ENCODE measurements around the gene EIF2B2. TPM values are rescaled to one million over a fixed set of nuclear protein-coding genes. Genes with fewer than 3 reads are reported as not detected.

Gene EIF2B2
- total and polyA plus RNA-seq, 5 experiments from 2014 or later: 14.1 to 36.7 (median 26.7) TPM

DNA sequence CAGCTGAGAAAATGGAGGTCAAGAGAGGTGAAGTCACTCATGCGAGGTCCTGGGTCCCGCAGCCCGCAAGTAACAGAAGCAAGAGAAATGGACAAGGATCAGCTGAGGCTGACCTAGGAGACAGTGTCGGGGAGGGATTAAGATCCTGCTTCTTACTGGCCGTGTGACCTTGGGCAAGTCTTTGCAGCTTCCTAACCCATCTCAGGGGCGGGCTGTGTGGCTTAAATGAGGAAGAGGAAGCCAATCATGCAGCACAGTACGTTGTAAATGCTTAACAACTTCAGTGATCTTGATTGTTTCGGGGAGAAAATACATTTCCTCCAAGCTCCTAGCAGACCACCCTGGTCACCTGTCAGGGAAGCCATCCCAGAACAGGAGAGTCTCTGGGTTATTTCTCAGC lies 40.2 kb upstream of the EIF2B2 start:
- DNase-seq (no peak), ATAC-seq (no peak)
- POLR2A ChIA-PET: interaction anchor here (1.7 kb wide), 1 partner anchor 19 kb away, joined by 3 read pairs; no protein-coding TSS in a partner anchor
- Mint-ChIP-seq H3K9me3 (no peaks in the 10 kb centered on the region), H3K36me3 (no peaks in the 10 kb centered on the region), H3K4me1 (peaks cover 0 to 16% (median 3%) of the 10 kb centered on the region in 4 donors), H3K27me3 (peaks cover 0 to 3% (median 0%) of the 10 kb centered on the region in 5 donors), H3K27ac (no peak overlapping the region), H3K4me3 (no peak overlapping the region)

DNA sequence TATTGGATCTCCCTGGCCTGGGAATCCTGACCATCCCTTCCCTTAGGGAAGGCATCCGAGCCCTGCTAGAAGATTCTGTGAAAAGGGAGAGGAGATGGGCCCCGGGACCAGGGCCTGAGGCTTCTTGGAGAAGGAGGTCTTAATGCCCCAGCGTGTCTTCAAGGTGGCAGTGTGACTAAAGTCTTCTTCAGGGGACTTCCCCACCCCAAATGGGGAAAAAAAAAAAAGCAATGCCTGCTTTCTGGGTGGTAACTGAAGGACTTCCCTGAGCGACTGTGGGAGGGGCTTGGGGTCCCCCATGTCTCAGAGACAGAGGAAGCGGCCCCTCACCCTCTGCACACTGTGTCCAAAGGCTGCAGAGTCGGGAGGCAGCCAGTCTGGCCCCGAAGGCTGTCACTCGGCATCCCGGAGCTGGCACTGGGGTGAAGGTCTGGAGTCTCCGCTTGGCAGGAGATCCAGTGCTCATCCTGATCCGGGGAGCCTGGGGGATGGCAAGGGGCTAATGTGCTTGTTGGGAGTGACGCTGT lies 39.5 kb upstream of the EIF2B2 start:
- Mint-ChIP-seq H3K9me3 (no peaks in the 10 kb centered on the region), H3K4me3 (no peak overlapping the region), H3K27ac (peak overlapping the region in 1 of 10 donors; percentile 12), H3K4me1 (peaks cover 0 to 16% (median 3%) of the 10 kb centered on the region in 4 donors), H3K27me3 (peaks cover 0 to 3% (median 0%) of the 10 kb centered on the region in 5 donors), H3K36me3 (no peaks in the 10 kb centered on the region)
- no peak for ATAC-seq
- DNase-seq: no peak
- POLR2A ChIA-PET: no interaction called here

DNA sequence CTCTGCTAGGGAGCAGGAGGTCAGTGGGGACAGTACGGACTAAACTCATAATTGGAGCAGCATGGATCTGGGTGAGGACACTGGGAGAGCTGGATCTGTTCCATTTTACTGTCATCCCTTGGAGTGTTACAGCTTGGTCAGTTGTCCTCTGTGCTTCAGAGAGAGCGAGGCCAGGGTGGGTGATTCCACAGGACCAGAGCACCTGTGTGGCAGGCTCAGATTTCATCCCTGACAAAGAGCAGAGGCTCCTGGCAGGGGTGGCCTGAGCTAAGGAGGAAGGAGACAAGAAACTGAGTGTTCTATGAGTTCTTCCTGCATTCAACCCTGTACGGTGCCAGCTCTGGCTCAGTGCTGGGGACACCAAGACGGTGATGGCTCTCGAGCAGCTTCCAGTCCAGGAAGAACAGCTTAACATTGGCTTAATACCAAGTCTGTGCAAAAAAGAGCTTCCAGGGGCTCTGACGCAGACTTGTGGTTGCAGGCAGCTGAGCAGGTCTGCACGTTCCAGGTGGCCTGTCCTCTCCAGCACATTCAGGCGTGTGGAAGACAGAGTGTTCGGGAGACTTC lies 38.9 kb upstream of the EIF2B2 start:
- POLR2A ChIA-PET: no interaction called here
- Mint-ChIP-seq H3K4me3 (no peak overlapping the region), H3K9me3 (no peaks in the 10 kb centered on the region), H3K36me3 (no peaks in the 10 kb centered on the region), H3K4me1 (peaks cover 0 to 16% (median 3%) of the 10 kb centered on the region in 4 donors), H3K27ac (peak overlapping the region in 6 of 10 donors; percentile 12 to 60 (median 44)), H3K27me3 (peaks cover 0 to 3% (median 0%) of the 10 kb centered on the region in 5 donors)
- ATAC-seq: peak in 1 of 2 donors; percentile 56
- no peak for DNase-seq

DNA sequence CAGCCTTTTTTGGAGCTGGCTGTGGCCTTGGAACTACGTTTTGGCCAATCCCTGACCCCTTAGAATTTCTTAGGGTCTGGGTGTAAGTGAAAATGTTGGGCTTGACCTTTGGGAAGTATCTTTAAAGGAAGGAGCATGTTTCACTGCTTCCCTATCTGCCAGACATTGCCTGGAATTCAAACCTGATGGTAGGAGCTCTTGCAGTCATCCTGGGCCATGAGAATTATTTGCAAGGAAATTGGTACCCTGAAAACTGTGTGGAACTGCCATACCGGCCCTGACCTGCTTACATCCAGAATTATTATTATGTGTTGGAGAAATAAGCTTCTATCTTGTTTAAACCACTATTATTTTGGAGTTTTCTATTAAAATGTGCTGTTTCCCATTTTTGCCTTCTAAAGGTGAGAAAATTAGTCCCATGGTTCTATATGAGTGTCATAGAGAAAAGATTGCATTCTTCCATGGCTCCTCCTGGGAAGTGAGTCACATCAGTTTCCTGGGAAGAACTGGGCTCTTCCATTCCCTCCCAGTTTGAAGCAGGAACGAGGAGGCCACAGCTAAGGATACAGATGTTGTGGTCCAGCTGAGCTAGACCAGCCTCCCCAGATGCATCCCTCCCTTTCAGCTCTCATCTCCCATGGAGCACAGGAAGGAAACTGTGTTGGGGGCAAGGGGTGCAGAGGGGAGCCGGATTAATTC lies 37.8 kb upstream of the EIF2B2 start:
- Mint-ChIP-seq H3K36me3 (no peaks in the 10 kb centered on the region), H3K4me1 (peaks cover 0 to 16% (median 3%) of the 10 kb centered on the region in 4 donors), H3K27ac (no peak overlapping the region), H3K27me3 (peaks cover 0 to 3% (median 0%) of the 10 kb centered on the region in 5 donors), H3K9me3 (no peaks in the 10 kb centered on the region), H3K4me3 (no peak overlapping the region)
- POLR2A ChIA-PET: no interaction called here
- DNase-seq (peak in 1 of 10 donors; percentile 24), ATAC-seq (no peak)

DNA sequence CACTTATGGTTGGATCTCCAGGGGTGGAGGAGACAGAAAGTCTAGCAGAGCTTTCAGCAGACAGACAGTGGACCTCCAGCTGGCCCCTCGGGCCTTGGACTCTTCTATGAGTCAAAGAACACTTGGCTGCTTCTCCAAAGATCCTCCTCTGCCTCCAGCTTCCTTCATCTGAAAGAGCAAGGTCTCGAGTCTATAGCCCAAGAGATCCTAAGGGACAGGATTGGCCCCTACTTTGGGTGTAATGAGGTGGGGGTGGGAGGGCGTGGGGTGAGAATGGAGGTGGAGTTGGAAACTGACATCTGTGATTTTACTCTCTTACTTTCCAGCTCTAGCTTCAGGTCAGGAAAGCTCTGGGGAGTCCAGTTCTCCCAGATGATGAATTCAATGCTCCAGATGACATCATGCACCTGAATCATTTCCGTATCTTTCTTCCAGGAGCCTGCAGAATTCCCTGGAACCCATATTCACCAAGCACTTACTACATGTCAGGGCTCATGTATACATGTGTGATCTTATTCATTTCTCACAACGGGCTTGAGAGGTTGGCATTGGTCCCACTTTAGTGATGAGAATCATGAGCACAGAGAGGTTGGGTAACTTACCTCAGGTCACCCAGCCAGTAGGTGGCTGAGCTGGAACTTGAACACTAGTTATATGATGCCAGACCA lies 37.1 kb upstream of the EIF2B2 start:
- DNase-seq: no peak
- Mint-ChIP-seq H3K9me3 (no peaks in the 10 kb centered on the region), H3K4me1 (peaks cover 0 to 16% (median 3%) of the 10 kb centered on the region in 4 donors), H3K27ac (peak overlapping the region in 1 of 10 donors; percentile 54), H3K4me3 (no peak overlapping the region), H3K36me3 (no peaks in the 10 kb centered on the region), H3K27me3 (peaks cover 0 to 3% (median 0%) of the 10 kb centered on the region in 5 donors)
- ATAC-seq: no peak
- POLR2A ChIA-PET: no interaction called here

DNA sequence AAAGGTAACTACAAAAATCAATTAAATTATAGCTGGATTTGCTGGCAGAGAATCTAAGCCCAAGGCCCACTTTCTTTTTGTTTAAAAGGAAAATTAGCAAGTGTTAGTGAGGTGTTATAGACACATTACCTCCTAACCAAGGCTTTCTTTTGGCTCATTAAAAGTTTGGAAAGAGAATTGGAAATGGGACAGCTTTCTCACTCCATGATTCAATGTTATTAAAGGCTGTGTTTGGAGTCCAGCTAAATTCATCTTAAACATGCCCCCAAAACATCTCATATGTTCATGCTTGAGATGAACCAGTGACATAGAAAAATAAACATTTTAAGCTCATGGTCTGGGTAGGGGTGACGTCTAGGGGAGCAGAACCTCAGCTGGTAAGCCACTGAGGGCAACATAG lies 33.9 kb upstream of the EIF2B2 start:
- Mint-ChIP-seq H3K36me3 (no peaks in the 10 kb centered on the region), H3K27me3 (no peaks in the 10 kb centered on the region), H3K4me3 (no peak overlapping the region), H3K4me1 (peaks cover 3 to 8% (median 5%) of the 10 kb centered on the region in 4 donors), H3K27ac (no peak overlapping the region), H3K9me3 (no peaks in the 10 kb centered on the region)
- DNase-seq (no peak), ATAC-seq (no peak)
- POLR2A ChIA-PET: no interaction called here

DNA sequence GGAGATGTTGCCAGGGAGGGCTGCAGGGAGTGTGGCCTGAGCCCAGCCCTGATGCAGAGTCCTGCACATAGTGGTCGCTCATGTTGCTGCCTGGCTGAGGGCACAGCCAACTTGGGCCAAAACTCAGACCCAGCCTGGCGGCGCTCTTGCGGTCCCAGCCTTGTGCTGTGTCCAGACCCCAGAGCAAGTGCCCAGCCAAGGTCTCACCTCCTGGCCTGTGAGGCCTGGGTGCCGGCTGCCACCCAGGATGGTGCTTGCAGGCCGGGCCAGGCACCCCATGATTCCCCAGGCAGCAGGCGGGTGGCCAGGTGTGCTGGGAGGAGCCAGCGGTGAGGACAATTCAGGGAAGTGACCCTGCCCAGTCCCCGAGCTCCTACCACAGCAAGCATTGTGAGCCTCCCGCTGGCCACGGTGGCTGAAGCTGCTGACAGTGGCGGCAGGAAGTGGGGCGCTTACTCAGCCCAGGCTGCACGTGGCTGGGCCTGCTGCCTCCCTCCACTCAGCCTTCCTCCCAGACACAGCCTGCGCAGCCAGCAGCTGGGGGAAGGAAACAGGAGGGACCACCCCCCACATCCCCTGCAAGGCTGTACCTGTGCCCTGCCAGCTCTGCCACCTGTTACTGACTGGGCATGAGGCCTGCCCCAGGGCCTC lies 29.6 kb upstream of the EIF2B2 start:
- Mint-ChIP-seq H3K4me3 (no peak overlapping the region), H3K27me3 (no peaks in the 10 kb centered on the region), H3K9me3 (no peaks in the 10 kb centered on the region), H3K27ac (no peak overlapping the region), H3K36me3 (no peaks in the 10 kb centered on the region), H3K4me1 (peaks cover 0 to 8% (median 6%) of the 10 kb centered on the region in 4 donors)
- ATAC-seq (peak; percentile 80 to 82), DNase-seq (peak in 4 of 10 donors; percentile 15 to 25 (median 20))
- POLR2A ChIA-PET: interaction anchor here (0.7 kb wide), 1 partner anchor 32 kb away, joined by 3 read pairs; no protein-coding TSS in a partner anchor

DNA sequence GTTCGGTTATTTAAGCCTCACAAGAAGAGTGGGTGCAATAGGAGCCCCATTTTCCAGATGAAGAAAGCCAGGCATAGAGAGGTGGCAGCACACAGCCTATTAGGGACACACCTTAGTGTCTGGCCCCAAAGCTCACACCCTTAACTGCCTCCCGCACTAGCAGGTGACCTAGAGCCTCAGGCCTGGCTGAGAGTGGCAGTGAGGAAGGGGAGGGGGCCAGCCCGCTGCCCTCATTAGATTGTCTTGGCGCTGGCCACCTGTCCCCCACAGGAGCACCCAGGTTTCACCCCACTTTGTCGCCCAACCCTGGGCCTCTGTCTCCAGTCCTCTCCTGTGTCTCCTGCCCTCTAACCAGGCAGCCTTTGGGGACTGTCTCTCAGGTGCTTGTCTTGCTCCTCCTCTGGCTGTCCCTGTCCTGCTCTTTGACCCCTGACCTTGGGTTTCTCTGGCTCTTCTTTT lies 28.8 kb upstream of the EIF2B2 start:
- no peaks in the 10 kb centered on the region for H3K36me3 Mint-ChIP-seq
- POLR2A ChIA-PET: no interaction called here
- no peaks in the 10 kb centered on the region for H3K9me3 Mint-ChIP-seq

DNA sequence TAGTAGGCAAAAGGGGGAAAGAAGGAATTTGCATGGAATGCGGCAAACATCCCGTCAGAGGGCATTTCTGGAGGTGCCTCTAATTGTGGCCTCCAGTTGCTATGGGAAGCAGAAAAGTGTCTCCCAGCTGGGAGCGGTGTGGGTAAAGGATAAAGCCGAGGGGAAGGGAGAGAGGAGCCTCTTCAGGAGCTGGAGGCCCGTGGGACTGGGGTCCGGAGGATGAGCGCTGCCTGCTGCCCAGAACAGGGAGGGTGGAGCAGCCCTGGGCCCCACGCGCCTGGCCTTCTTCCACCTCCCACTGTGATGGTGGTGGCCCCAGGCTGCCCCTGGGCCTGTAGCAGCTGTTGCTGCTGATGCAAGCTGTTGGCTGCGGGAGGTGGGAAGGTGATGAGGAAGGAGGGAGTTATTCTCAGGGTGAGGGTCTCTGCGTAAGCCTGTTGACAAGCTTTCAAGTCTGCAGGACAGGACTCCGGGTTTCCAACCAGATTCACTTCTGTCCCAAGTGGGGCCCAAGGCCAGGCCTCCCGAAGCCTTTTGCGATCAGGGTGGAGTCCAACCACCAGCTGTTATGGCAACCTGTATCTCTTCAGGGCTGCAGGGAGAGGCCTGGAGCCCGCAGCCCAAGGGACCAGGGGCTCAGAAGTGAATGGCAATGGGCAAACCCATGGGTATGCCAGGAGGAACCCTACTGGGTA lies 28.2 kb upstream of the EIF2B2 start:
- no peaks in the 10 kb centered on the region for H3K36me3 Mint-ChIP-seq
- DNase-seq (no peak), ATAC-seq (no peak)
- H3K27me3 Mint-ChIP-seq: peaks cover 0 to 2% (median 0%) of the 10 kb centered on the region in 5 donors
- POLR2A ChIA-PET: interaction anchor here (1.1 kb wide), 1 partner anchor 29 kb away, joined by 3 read pairs; no protein-coding TSS in a partner anchor
- H3K9me3 Mint-ChIP-seq: no peaks in the 10 kb centered on the region
- H3K4me1 Mint-ChIP-seq: peaks cover 0 to 8% (median 6%) of the 10 kb centered on the region in 4 donors
- H3K27ac Mint-ChIP-seq: peak overlapping the region in 5 of 10 donors; percentile 16 to 75 (median 29)
- no peak overlapping the region for H3K4me3 Mint-ChIP-seq

More for the DNA sequence above, 28.8 kb upstream of the EIF2B2 start:
- no peak overlapping the region for H3K4me3 Mint-ChIP-seq
- peaks cover 0 to under 1% (median 0%) of the 10 kb centered on the region in 5 donors for H3K27me3 Mint-ChIP-seq
- peak overlapping the region in 6 of 10 donors; percentile 16 to 75 (median 31) for H3K27ac Mint-ChIP-seq
- peaks cover 0 to 8% (median 6%) of the 10 kb centered on the region in 4 donors for H3K4me1 Mint-ChIP-seq
- ATAC-seq: no peak
- no peak for DNase-seq

DNA sequence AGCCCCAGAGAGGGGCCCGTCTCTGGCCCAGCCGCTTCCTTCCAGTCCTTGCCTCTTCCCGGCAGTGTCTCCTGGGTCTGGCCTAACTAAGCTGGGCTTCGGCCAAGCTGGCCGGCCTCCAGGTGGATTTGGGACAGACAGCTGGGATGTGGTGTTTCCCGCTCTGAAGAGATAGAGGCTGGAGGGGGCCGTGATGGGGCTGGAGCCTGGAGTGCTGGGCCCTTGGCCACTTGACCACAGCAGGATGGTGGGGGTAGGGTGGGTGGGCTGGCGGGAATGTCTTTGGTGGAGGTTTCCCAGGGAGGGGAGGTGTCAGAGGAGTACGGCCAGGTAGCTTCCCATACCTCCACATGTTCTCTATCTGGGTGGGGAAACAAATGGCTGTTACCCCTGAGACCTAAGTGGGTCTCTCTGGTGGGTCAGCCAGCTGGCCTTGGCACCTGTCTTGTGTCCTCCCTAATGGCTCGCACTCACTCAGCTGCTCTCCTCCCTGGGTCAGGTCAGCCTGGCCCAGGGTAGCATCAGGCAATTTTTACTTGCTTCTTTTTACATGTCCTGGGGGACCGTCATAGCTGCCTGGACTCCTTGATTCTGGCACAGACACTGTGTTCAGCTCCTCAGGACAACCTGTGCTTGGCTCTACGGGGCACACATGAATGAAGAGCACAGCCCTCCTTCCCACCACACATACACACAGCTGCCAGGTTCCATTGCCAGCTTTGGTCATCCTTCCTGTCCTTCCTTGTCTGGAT lies 27.5 kb upstream of the EIF2B2 start:
- ATAC-seq (no peak), DNase-seq (no peak)
- H3K4me1 Mint-ChIP-seq: peaks cover 0 to 8% (median 6%) of the 10 kb centered on the region in 4 donors
- H3K27me3 Mint-ChIP-seq: peaks cover 0 to 2% (median 0%) of the 10 kb centered on the region in 5 donors
- no peaks in the 10 kb centered on the region for H3K36me3 Mint-ChIP-seq
- H3K9me3 Mint-ChIP-seq: no peaks in the 10 kb centered on the region
- POLR2A ChIA-PET: interaction anchor here (1.1 kb wide), 1 partner anchor 28 kb away, joined by 3 read pairs; no protein-coding TSS in a partner anchor
- no peak overlapping the region for H3K4me3 Mint-ChIP-seq
- peak overlapping the region in 2 of 10 donors; percentile 14 to 50 for H3K27ac Mint-ChIP-seq

All from naive thymus-derived CD8-positive, alpha-beta T cell (primary cell).